ENCODE measurements around the gene WFDC2. TPM values are rescaled to one million over a fixed set of nuclear protein-coding genes. Genes with fewer than 3 reads are reported as not detected.

Gene WFDC2
- polyA plus RNA-seq, 2 of the 4 experiments (the other 2 are of a cell fraction): not detected

DNA sequence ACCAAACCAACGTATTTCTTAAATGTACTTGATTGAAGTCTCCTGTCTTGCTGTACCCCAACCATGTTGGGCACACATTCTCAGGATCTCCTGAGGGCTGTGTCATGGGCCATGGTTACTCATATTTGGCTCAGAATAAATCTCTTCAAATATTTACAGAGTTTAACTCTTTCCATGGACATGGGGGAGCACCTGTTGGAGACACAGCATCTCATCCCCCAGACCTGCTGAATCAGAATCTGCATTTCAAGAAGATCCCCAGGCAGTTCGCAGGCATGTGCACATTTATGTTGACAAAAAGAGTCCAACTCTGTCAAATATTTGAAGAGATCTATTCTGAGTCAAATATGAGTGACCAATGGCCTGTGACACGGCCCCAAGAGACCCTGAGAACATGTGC, 29.1 kb upstream of the WFDC2 start:
- ChIA-PET CTCF (interaction anchor here (1.2 to 10.4 kb wide), 6 partner anchors 9 to 331 kb away, joined by 3 to 240 read pairs (median 90); partner anchors contain the start of gene SYS1), POLR2A (interaction anchor here (1.5 kb wide), 1 partner anchor 77 kb away, joined by 10 read pairs; the partner anchor contains the start of gene SYS1)
- TF ChIP-seq EHF (CRISPR knock-in tag; IDR thresholded peaks at IDR 0.05) (no peak), SREBF2 (IDR thresholded peaks at IDR 0.05) (no peak), CHD2 (IDR thresholded peaks at IDR 0.05; ENCODE audit: low read length, partially characterized antibody) (no peak), FOSB (CRISPR knock-in tag; IDR thresholded peaks at IDR 0.05) (no peak)
- Histone ChIP-seq H3K27ac (no peak overlapping the region), H3K4me3 (no peak overlapping the region), H3K4me1 (peaks cover 3% of the 10 kb centered on the region; the same call in 1 of the 3 replicates), H3K9me3 (no peaks in the 10 kb centered on the region), H3K4me2 (no peak overlapping the region)
- DNase-seq (ENCODE audit: low read depth in 1 of 2, low spot score in 1 of 2) (no peak), FAIRE-seq (no peak), ATAC-seq (no peak)
- 40% methylated on average over 3 of the region's 3 CpGs for WGBS (ENCODE audit: missing lambda C conversion rate)

DNA sequence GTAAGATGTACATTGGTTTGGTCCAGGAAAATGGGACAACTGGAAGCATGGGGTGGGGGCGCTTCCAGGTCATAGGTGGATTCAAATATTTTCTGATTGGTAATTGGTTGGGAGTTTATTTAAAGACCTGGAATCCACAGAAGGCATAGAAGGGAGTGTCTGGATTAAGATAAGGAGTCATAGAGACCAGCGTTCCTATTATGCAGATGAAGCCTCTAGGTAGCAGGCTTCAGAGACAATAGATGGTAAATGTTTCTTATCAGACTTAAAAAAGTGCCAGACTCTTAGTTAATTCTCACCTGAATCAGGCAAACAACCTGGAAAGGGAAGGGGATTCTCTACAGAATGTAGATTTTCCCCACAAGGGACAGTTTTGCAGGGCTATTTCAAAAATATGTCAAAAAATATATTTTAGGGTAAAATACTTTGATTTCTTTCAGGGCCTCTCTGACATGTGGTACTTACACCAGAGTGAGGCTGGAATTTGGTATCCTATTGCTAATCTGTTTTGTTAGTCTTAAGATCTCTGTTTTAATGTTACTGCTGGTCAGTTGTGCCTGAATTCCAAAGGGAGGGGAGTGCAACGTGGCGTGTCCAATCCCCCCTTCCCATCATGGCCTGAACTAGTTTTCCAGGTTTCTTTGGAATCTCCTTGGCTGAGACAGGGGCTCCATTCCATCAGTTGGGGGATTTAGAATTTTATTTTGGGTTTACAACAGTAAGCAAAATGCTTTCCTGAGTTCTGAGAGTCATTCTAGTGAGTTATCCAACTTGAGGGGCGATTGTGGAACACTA, 28.5 kb upstream of the WFDC2 start:
- no peak overlapping the region for H3K4me3 ChIP-seq
- TF ChIP-seq, protein P1, sequence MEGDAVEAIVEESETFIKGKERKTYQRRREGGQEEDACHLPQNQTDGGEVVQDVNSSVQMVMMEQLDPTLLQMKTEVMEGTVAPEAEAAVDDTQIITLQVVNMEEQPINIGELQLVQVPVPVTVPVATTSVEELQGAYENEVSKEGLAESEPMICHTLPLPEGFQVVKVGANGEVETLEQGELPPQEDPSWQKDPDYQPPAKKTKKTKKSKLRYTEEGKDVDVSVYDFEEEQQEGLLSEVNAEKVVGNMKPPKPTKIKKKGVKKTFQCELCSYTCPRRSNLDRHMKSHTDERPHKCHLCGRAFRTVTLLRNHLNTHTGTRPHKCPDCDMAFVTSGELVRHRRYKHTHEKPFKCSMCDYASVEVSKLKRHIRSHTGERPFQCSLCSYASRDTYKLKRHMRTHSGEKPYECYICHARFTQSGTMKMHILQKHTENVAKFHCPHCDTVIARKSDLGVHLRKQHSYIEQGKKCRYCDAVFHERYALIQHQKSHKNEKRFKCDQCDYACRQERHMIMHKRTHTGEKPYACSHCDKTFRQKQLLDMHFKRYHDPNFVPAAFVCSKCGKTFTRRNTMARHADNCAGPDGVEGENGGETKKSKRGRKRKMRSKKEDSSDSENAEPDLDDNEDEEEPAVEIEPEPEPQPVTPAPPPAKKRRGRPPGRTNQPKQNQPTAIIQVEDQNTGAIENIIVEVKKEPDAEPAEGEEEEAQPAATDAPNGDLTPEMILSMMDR (IDR thresholded peaks at IDR 0.05): no peak
- TF ChIP-seq JUN (IDR thresholded peaks at IDR 0.05) (no peak), HEYL (CRISPR knock-in tag; IDR thresholded peaks at IDR 0.05) (no peak), ZSCAN20 (CRISPR knock-in tag; IDR thresholded peaks at IDR 0.05) (no peak), EHMT2 (IDR thresholded peaks at IDR 0.05; ENCODE audit: low read depth) (no peak), NFE2L2 (conservative IDR thresholded peaks at IDR 0.05; ENCODE audit: low read length) (no peak), KDM1A (IDR thresholded peaks at IDR 0.05; ENCODE audit: low read depth) (no peak)
- H3K9me3 ChIP-seq: no peaks in the 10 kb centered on the region
- H3K4me1 ChIP-seq: peaks cover 3% of the 10 kb centered on the region; the same call in 1 of the 3 replicates
- 68% methylated on average over 5 of the region's 5 CpGs for WGBS (ENCODE audit: missing lambda C conversion rate)
- no peak overlapping the region for H3K4me2 ChIP-seq
- DNase-seq (ENCODE audit: low read depth in 1 of 2, low spot score in 1 of 2) (no peak), ATAC-seq (no peak), FAIRE-seq (no peak)
- H3K27ac ChIP-seq: no peak overlapping the region
- CTCF ChIA-PET: interaction anchor here (1.4 to 10.4 kb wide), 3 partner anchors 69 to 330 kb away, joined by 5 to 240 read pairs (median 135); no protein-coding TSS in a partner anchor
- POLR2A ChIA-PET: no interaction called here

DNA sequence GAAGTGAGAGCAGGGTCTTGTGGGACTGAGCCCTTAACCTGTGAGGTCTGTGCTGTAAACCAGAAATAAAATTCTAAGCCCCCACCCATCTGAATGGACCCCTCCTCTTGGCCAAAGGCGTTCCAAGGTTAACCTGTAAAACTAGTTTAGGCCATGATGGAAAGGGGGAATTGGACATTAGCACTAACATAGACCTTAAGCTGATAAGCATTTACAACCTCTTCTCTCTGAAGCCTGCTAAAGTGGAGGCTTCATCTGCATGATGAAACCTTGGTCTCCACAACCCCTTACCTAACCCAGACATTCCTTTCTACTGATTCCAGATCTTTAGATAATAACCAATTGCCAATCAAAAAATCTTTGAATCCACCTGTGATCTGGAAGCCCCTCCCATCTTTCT, 27.8 kb upstream of the WFDC2 start:
- Histone ChIP-seq H3K4me2 (no peak overlapping the region), H3K27ac (no peak overlapping the region), H3K4me3 (no peak overlapping the region), H3K9me3 (no peaks in the 10 kb centered on the region), H3K4me1 (no peaks in the 10 kb centered on the region)
- ChIA-PET POLR2A (no interaction called here), CTCF (no interaction called here)
- 39% methylated on average over 1 of the region's 1 CpG for WGBS (ENCODE audit: missing lambda C conversion rate)
- no peak for TF ChIP-seq EP300 (IDR thresholded peaks at IDR 0.05)
- TF ChIP-seq, protein P2, sequence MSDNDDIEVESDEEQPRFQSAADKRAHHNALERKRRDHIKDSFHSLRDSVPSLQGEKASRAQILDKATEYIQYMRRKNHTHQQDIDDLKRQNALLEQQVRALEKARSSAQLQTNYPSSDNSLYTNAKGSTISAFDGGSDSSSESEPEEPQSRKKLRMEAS (IDR thresholded peaks at IDR 0.05): no peak
- TF ChIP-seq CBX2 (IDR thresholded peaks at IDR 0.05; ENCODE audit: borderline replicate concordance, low read depth): no peak
- TF ChIP-seq ZFP36 (IDR thresholded peaks at IDR 0.05; ENCODE audit: borderline replicate concordance, partially characterized antibody): no peak
- TF ChIP-seq CHD2 (IDR thresholded peaks at IDR 0.05; ENCODE audit: low read length, partially characterized antibody): no peak
- TF ChIP-seq RNF2 (IDR thresholded peaks at IDR 0.05; ENCODE audit: borderline replicate concordance, low read depth): no peak
- no peak for TF ChIP-seq ZC3H11A (IDR thresholded peaks at IDR 0.05)
- no peak for TF ChIP-seq EHF (CRISPR knock-in tag; IDR thresholded peaks at IDR 0.05)
- TF ChIP-seq, protein P3, sequence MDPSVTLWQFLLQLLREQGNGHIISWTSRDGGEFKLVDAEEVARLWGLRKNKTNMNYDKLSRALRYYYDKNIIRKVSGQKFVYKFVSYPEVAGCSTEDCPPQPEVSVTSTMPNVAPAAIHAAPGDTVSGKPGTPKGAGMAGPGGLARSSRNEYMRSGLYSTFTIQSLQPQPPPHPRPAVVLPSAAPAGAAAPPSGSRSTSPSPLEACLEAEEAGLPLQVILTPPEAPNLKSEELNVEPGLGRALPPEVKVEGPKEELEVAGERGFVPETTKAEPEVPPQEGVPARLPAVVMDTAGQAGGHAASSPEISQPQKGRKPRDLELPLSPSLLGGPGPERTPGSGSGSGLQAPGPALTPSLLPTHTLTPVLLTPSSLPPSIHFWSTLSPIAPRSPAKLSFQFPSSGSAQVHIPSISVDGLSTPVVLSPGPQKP (IDR thresholded peaks at IDR 0.05; ENCODE audit: low read depth, low read length): no peak
- no peak for TF ChIP-seq MYC (IDR thresholded peaks at IDR 0.05; ENCODE audit: borderline replicate concordance, low read length)
- no peak for TF ChIP-seq KDM5A (IDR thresholded peaks at IDR 0.05)
- no peak for TF ChIP-seq CEBPB (IDR thresholded peaks at IDR 0.05)
- TF ChIP-seq POLR2A (IDR thresholded peaks at IDR 0.05; ENCODE audit: low read length): no peak
- no peak for TF ChIP-seq RFX5 (IDR thresholded peaks at IDR 0.05)
- TF ChIP-seq, protein P4, sequence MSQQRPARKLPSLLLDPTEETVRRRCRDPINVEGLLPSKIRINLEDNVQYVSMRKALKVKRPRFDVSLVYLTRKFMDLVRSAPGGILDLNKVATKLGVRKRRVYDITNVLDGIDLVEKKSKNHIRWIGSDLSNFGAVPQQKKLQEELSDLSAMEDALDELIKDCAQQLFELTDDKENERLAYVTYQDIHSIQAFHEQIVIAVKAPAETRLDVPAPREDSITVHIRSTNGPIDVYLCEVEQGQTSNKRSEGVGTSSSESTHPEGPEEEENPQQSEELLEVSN (IDR thresholded peaks at IDR 0.05; ENCODE audit: borderline replicate concordance, low read depth): no peak
- TF ChIP-seq, protein P5, sequence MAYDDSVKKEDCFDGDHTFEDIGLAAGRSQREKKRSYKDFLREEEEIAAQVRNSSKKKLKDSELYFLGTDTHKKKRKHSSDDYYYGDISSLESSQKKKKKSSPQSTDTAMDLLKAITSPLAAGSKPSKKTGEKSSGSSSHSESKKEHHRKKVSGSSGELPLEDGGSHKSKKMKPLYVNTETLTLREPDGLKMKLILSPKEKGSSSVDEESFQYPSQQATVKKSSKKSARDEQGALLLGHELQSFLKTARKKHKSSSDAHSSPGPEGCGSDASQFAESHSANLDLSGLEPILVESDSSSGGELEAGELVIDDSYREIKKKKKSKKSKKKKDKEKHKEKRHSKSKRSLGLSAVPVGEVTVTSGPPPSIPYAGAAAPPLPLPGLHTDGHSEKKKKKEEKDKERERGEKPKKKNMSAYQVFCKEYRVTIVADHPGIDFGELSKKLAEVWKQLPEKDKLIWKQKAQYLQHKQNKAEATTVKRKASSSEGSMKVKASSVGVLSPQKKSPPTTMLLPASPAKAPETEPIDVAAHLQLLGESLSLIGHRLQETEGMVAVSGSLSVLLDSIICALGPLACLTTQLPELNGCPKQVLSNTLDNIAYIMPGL (CRISPR knock-in tag; IDR thresholded peaks at IDR 0.05; ENCODE audit: borderline replicate concordance): no peak
- FAIRE-seq: no peak
- no peak for ATAC-seq
- DNase-seq (ENCODE audit: low read depth in 1 of 2, low spot score in 1 of 2): no peak

All from A549 (cell line).